HCT116 (cell line): ENCODE measurements around the gene ZDBF2. TPM values are rescaled to one million over a fixed set of nuclear protein-coding genes. Genes with fewer than 3 reads are reported as not detected.

Experiments
- ATAC-seq: fragments of 200-7000 bp; cut with Tn5 transposase; 2 replicates; pipeline ENCODE4 v1.9.1; 2020; ENCODE audit warnings: mild to moderate bottlenecking, moderate library complexity
- BruUV-seq: library from RNA; stranded (reverse); fragments of 400-500 nt; replicated peaks from 2 replicates; lab custom pipeline; 2021; lab: Mats Ljungman, UMichigan
- CTCF ChIA-PET: fragments of 300-600 bp; sonication (Branson Sonifier 250); formaldehyde crosslinking; loops from one replicate; lab custom pipeline; 2021; ENCODE audit warnings: antibody characterized with exemption; lab: Charles Lee
- POLR2A ChIA-PET: fragments of 300-600, 350-600 bp; sonication (Branson Sonifier 250); formaldehyde crosslinking; loops from one replicate; lab custom pipeline; 2021; ENCODE audit warnings: antibody characterized with exemption; lab: Charles Lee
- RAD21 ChIA-PET, 2 experiments: fragments of 300-600 bp; sonication (Branson Sonifier 250); formaldehyde crosslinking; loops; one replicate each; lab custom pipeline; 2023; ENCODE audit warnings: low total read pairs in 2 of 2; ENCODE audit not compliant: uncharacterized antibody in 2 of 2, unreplicated experiment in 2 of 2, low non-redundant PET in 1 of 2; lab: Charles Lee
- DNase-seq: peaks from one replicate; pipeline ENCODE4 v3.0.0-alpha.2; 2010; ENCODE audit warnings: low read depth, low spot score
- H2AFZ ChIP-seq: fragments of 200-600 bp; shearing (Covaris generic), sonication (generic); 2 replicates; pipeline ENCODE4 v1.6.1; 2017; ENCODE audit warnings: low read depth, mixed run types, mixed read lengths, antibody characterized with exemption, low read length; ENCODE audit not compliant: poor library complexity, severe bottlenecking
- H3K27ac ChIP-seq: 2 replicates; pipeline ENCODE4 v1.5.1; 2012; ENCODE audit warnings: low read depth, low read length
- H3K27me3 ChIP-seq: fragments of 200-600 bp; sonication (generic); 2 replicates; pipeline ENCODE4 v1.6.1; 2016; ENCODE audit warnings: mixed run types, low read length, mixed read lengths; ENCODE audit not compliant: insufficient read depth
- H3K36me3 ChIP-seq, 2 experiments: fragments of 200-500 bp in 1 of 2; fragments of 200-600 bp in 1 of 2; sonication (Bioruptor generic) in 1 of 2; sonication (generic) in 1 of 2; 2 replicates each; pipeline versions ENCODE4 v1.5.1 to v1.6.1; 2014 to 2016; ENCODE audit warnings: low read length in 2 of 2, inconsistent platforms in 1 of 2, mixed read lengths in 1 of 2, mixed run types in 1 of 2; ENCODE audit not compliant: insufficient read depth in 2 of 2, control insufficient read depth in 1 of 2
- H3K4me1 ChIP-seq, 2 experiments: fragments of 200-600 bp in 1 of 2; sonication (generic) in 1 of 2; 2 replicates each; pipeline versions ENCODE4 v1.5.1 to v1.6.1; 2012 to 2017; ENCODE audit warnings: low read length in 2 of 2, inconsistent platforms in 1 of 2, mild to moderate bottlenecking in 1 of 2, mixed read lengths in 1 of 2, mixed run types in 1 of 2, moderate library complexity in 1 of 2; ENCODE audit not compliant: insufficient read depth in 2 of 2, control insufficient read depth in 1 of 2
- H3K4me2 ChIP-seq: fragments of 200-600 bp; sonication (generic); 2 replicates; pipeline ENCODE4 v1.6.1; 2017; ENCODE audit warnings: mixed run types, low read length, mixed read lengths
- H3K4me3 ChIP-seq, 2 experiments: fragments of 200-600 bp in 1 of 2; sonication (generic) in 1 of 2; replicated peaks in 1 of 2; 2 replicates each; pipeline ENCODE4 v1.5.1; 2011 to 2016; ENCODE audit warnings: low read length in 2 of 2, control low read depth in 1 of 2, low read depth in 1 of 2, mild to moderate bottlenecking in 1 of 2, mixed read lengths in 1 of 2, mixed run types in 1 of 2
- H3K79me2 ChIP-seq: fragments of 200-600 bp; sonication (generic); 2 replicates; pipeline ENCODE4 v1.6.1; 2017; ENCODE audit warnings: mild to moderate bottlenecking, mixed run types, low read length, moderate library complexity, mixed read lengths; ENCODE audit not compliant: insufficient read depth
- H3K9ac ChIP-seq: fragments of 200-600 bp; sonication (generic); 2 replicates; pipeline ENCODE4 v1.6.1; 2016; ENCODE audit warnings: low read length, mixed read lengths
- H3K9me2 ChIP-seq: fragments of 200-600 bp; sonication (generic), shearing (Covaris generic); 2 replicates; pipeline ENCODE4 v1.6.1; 2017; ENCODE audit warnings: mixed run types, mild to moderate bottlenecking, moderate library complexity; ENCODE audit not compliant: insufficient read depth
- H3K9me3 ChIP-seq, 2 experiments: fragments of 200-500 bp in 1 of 2; fragments of 200-600 bp in 1 of 2; sonication (Bioruptor generic) in 1 of 2; sonication (generic) in 1 of 2; 2 replicates each; pipeline ENCODE4 v1.6.1; 2014 to 2017; ENCODE audit warnings: low read length in 2 of 2, mixed read lengths in 2 of 2, inconsistent platforms in 1 of 2, low read depth in 1 of 2, mild to moderate bottlenecking in 1 of 2, mixed run types in 1 of 2, moderate library complexity in 1 of 2; ENCODE audit not compliant: control insufficient read depth in 1 of 2, insufficient read depth in 1 of 2
- H4K20me1 ChIP-seq: fragments of 200-600 bp; sonication (generic), shearing (Covaris generic); 2 replicates; pipeline ENCODE4 v1.6.1; 2017; ENCODE audit warnings: mixed run types, mild to moderate bottlenecking, moderate library complexity; ENCODE audit not compliant: insufficient read depth
- CBX3 ChIP-seq: IDR thresholded peaks from 2 replicates; pipeline ENCODE4 v1.6.1; 2012; ENCODE audit warnings: low read depth
- EGR1 ChIP-seq: IDR thresholded peaks from 2 replicates; pipeline ENCODE4 v1.6.1; 2012; ENCODE audit warnings: low read depth
- EZH2 ChIP-seq: fragments of 200-600 bp; sonication (generic); IDR thresholded peaks from 2 replicates; pipeline ENCODE4 v1.6.1; 2017; ENCODE audit warnings: antibody characterized with exemption, mixed run types
- FOSL1 ChIP-seq: IDR thresholded peaks from 2 replicates; pipeline ENCODE4 v1.6.1; 2012; ENCODE audit warnings: low read depth
- JUND ChIP-seq: IDR thresholded peaks from 2 replicates; pipeline ENCODE4 v1.6.1; 2012
- POLR2AphosphoS5 ChIP-seq: IDR thresholded peaks from 2 replicates; pipeline ENCODE4 v1.6.1; 2011; ENCODE audit warnings: mild to moderate bottlenecking, low read depth, low read length, moderate library complexity
- SP1 ChIP-seq: IDR thresholded peaks from 2 replicates; pipeline ENCODE4 v1.6.1; 2012; ENCODE audit warnings: low read depth
- TCF7L2 ChIP-seq: IDR thresholded peaks from 2 replicates; pipeline ENCODE4 v1.7.0; 2011; ENCODE audit warnings: borderline replicate concordance, inconsistent platforms; ENCODE audit not compliant: insufficient read depth, insufficient read length; ENCODE audit errors: extremely low read depth
- YY1 ChIP-seq: IDR thresholded peaks from 2 replicates; pipeline ENCODE4 v1.6.1; 2011; ENCODE audit warnings: low read length, low read depth, moderate library complexity, mild to moderate bottlenecking; ENCODE audit not compliant: insufficient replicate concordance; ENCODE audit errors: extremely low read depth
- ZFX ChIP-seq: fragments of 450-650 bp; IDR thresholded peaks from 2 replicates; pipeline ENCODE4 v1.6.1; 2017
- ZNF274 ChIP-seq: fragments of 200-500 bp; sonication (Bioruptor generic); IDR thresholded peaks from 2 replicates; pipeline ENCODE4 v1.6.1; 2014; ENCODE audit warnings: mild to moderate bottlenecking, low read depth, low read length, inconsistent platforms
- intact Hi-C: fragments of 100-400 bp; cut with micrococcal nuclease; formaldehyde crosslinking; loops from 2 replicates; pipeline ENCODE4 v1.10.0; 2022
- total RNA-seq: library from RNA; stranded (reverse); gene quantifications from one replicate; pipeline ENCODE4 v1.2.1, GENCODE V29; 2021; ENCODE audit not compliant: unreplicated experiment
- TF ChIP-seq, protein P1 (sequence below), 3 experiments: fragments of 200-600 bp in 1 of 3; sonication (generic) in 1 of 3; IDR thresholded peaks in 2 of 3; conservative IDR thresholded peaks in 1 of 3; 2 replicates each; pipeline ENCODE4 v1.5.1; 2012 to 2017; ENCODE audit warnings: low read depth in 2 of 3, low read length in 2 of 3, antibody characterized with exemption in 1 of 3, borderline replicate concordance in 1 of 3, control low read depth in 1 of 3, mild to moderate bottlenecking in 1 of 3, mixed read lengths in 1 of 3, mixed run types in 1 of 3, moderate library complexity in 1 of 3; ENCODE audit not compliant: insufficient read depth in 1 of 3

ZDBF2 gene
- total RNA-seq, 1 experiment from 2014 or later = 9.2 TPM

DNA sequence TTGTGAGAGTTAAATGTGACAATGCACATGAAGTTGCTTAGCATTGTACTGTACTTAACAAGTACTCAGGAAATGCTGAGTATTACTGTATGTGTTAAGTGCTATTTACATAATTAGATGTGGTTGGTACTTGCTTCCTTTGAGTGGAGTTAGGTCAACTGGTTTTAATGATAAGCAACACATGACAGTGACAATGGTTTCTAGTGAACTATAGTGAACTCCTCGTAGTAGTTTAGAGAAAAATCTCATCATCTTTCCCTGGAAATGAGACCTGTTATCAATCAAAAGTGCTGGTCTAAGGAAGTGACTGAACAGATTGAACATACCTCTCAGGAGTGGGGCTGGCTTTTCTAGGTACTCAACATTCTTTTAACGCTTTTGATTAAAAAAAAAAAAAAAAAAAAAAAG is 29.2 kb upstream of the ZDBF2 start:
- BruUV-seq = no TSS peak
- intact Hi-C loops = no loop called here
- no peaks in the 10 kb centered on the region for H3K9me2 ChIP-seq
- no peak overlapping the region for H3K4me3 ChIP-seq
- no peaks in the 10 kb centered on the region for H4K20me1 ChIP-seq
- no peaks in the 10 kb centered on the region for H3K27me3 ChIP-seq
- no peak for DNase-seq
- no peak for TF ChIP-seq EGR1
- TF ChIP-seq ZNF274 = no peak
- TF ChIP-seq, protein P1, sequence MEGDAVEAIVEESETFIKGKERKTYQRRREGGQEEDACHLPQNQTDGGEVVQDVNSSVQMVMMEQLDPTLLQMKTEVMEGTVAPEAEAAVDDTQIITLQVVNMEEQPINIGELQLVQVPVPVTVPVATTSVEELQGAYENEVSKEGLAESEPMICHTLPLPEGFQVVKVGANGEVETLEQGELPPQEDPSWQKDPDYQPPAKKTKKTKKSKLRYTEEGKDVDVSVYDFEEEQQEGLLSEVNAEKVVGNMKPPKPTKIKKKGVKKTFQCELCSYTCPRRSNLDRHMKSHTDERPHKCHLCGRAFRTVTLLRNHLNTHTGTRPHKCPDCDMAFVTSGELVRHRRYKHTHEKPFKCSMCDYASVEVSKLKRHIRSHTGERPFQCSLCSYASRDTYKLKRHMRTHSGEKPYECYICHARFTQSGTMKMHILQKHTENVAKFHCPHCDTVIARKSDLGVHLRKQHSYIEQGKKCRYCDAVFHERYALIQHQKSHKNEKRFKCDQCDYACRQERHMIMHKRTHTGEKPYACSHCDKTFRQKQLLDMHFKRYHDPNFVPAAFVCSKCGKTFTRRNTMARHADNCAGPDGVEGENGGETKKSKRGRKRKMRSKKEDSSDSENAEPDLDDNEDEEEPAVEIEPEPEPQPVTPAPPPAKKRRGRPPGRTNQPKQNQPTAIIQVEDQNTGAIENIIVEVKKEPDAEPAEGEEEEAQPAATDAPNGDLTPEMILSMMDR (IDR thresholded peaks at IDR 0.05 in 2 of 3, conservative IDR thresholded peaks at IDR 0.05 in 1 of 3; ENCODE audit: borderline replicate concordance in 1 of 3, insufficient read depth in 1 of 3, low read depth in 2 of 3, low read length in 2 of 3) = no peak
- no peak for TF ChIP-seq FOSL1
- TF ChIP-seq CBX3 = no peak
- no peak for TF ChIP-seq TCF7L2
- TF ChIP-seq EZH2 = no peak
- TF ChIP-seq YY1 = no peak
- TF ChIP-seq JUND = no peak
- no peak for TF ChIP-seq SP1
- no peak for TF ChIP-seq ZFX
- no peak for TF ChIP-seq POLR2AphosphoS5
- H3K79me2 ChIP-seq = no peaks in the 10 kb centered on the region
- H3K4me2 ChIP-seq = no peak overlapping the region
- H3K9ac ChIP-seq = no peak overlapping the region
- H3K36me3 ChIP-seq = no peaks in the 10 kb centered on the region
- H3K4me1 ChIP-seq = no peaks in the 10 kb centered on the region
- H3K9me3 ChIP-seq = no peaks in the 10 kb centered on the region
- H2AFZ ChIP-seq = no peak overlapping the region
- ChIA-PET CTCF (no interaction called here), RAD21 (no interaction called here), POLR2A (no interaction called here)
- no peak overlapping the region for H3K27ac ChIP-seq
- ATAC-seq = no peak
